SU-DHL-6 (cell line): Measurements from ENCODE around the gene ST3GAL3.

Source experiments
- H2AFZ ChIP-seq: fragments of 200-600 bp; sonication (generic); 2 replicates; pipeline ENCODE4 v1.6.1; 2014; ENCODE audit warnings: low read depth, mild to moderate bottlenecking, moderate library complexity, mixed read lengths, antibody characterized with exemption, low read length; ENCODE audit not compliant: severe bottlenecking
- H3F3A ChIP-seq: fragments of 200-600 bp; shearing (Covaris generic); 2 replicates; pipeline ENCODE4 v1.6.0; 2016; ENCODE audit warnings: antibody characterized with exemption, mild to moderate bottlenecking; ENCODE audit not compliant: insufficient read depth
- H3K27ac ChIP-seq: fragments of 200-600 bp; sonication (generic); 2 replicates; pipeline ENCODE4 v1.5.1; 2016; ENCODE audit warnings: low read depth, mild to moderate bottlenecking, low read length, moderate library complexity, mixed read lengths
- H3K27me3 ChIP-seq: fragments of 200-600 bp; sonication (generic), shearing (Covaris generic); 2 replicates; pipeline ENCODE4 v1.6.0; 2014; ENCODE audit warnings: mild to moderate bottlenecking, low read length
- H3K36me3 ChIP-seq: fragments of 200-600 bp; sonication (generic); 2 replicates; pipeline ENCODE4 v1.6.1; 2014; ENCODE audit warnings: mild to moderate bottlenecking, low read length, mixed read lengths
- H3K4me2 ChIP-seq: fragments of 300-600, 200-600 bp; shearing (Covaris generic), sonication (generic); 2 replicates; pipeline ENCODE4 v1.6.0; 2014; ENCODE audit warnings: low read length, low read depth, mild to moderate bottlenecking; ENCODE audit not compliant: poor library complexity, severe bottlenecking
- H3K4me3 ChIP-seq: fragments of 200-600 bp; sonication (generic); 2 replicates; pipeline ENCODE4 v1.5.1; 2014; ENCODE audit warnings: antibody characterized with exemption, low read length, mild to moderate bottlenecking, mixed read lengths; ENCODE audit not compliant: insufficient read depth, poor library complexity, severe bottlenecking
- H3K79me2 ChIP-seq: fragments of 200-600 bp; sonication (generic); 2 replicates; pipeline ENCODE4 v1.6.1; 2014; ENCODE audit warnings: mild to moderate bottlenecking, low read length, moderate library complexity; ENCODE audit not compliant: insufficient read depth
- H3K9ac ChIP-seq: fragments of 200-600 bp; sonication (generic); 2 replicates; pipeline ENCODE4 v1.7.0; 2014; ENCODE audit warnings: mild to moderate bottlenecking, low read length
- H3K9me2 ChIP-seq: fragments of 200-600 bp; sonication (generic); replicated peaks from 2 replicates; pipeline ENCODE4 v1.6.1; 2014; ENCODE audit warnings: low read length; ENCODE audit not compliant: insufficient read depth
- H3K9me3 ChIP-seq: fragments of 200-600 bp; sonication (generic); 2 replicates; pipeline ENCODE4 v1.6.1; 2014; ENCODE audit warnings: low read length, mixed read lengths; ENCODE audit not compliant: insufficient read depth
- H4K20me1 ChIP-seq: fragments of 200-600 bp; sonication (generic); 2 replicates; pipeline ENCODE4 v1.6.1; 2014; ENCODE audit warnings: low read depth, mild to moderate bottlenecking, antibody characterized with exemption, low read length, moderate library complexity, mixed read lengths
- CTCF ChIP-seq: fragments of 200-600 bp; sonication (generic); IDR thresholded peaks from one replicate; pipeline ENCODE4 v1.5.1; 2017; ENCODE audit warnings: antibody characterized with exemption, mild to moderate bottlenecking, low read length, moderate library complexity; ENCODE audit not compliant: insufficient read depth, poor library complexity, severe bottlenecking
- EZH2phosphoT487 ChIP-seq: fragments of 200-600 bp; sonication (generic), shearing (Covaris generic); conservative IDR thresholded peaks from 2 replicates; pipeline ENCODE4 v1.6.1; 2018; ENCODE audit warnings: mild to moderate bottlenecking, antibody characterized with exemption, low read length, moderate library complexity, mixed read lengths

Gene ST3GAL3

DNA sequence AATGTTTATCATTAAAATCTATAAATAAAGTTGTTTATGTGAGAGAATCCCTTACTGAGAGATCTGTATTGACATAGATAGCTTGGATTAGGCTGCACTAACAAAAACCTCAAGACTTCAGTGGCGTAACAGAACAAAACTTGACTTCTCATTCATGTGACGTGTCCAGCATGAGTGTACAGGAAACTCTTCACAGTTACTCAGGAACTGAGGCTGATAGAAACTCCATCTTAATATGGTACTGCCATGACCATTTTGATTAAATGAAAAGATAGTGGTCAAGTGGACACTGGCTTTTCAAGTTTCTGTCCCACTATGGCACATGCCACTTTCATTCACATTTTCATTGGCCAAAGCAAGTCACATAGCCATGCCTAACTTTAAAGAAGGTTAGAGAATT, 3.7 kb downstream of the ST3GAL3 start:
- H3F3A ChIP-seq, result 0 out of 2 replicates have a peak, but pooled peaks cover 1% of the 10 kb centered on the region
- no peak for TF ChIP-seq CTCF
- no peak for TF ChIP-seq EZH2phosphoT487
- no peaks in the 10 kb centered on the region for H3K27me3 ChIP-seq
- no peak overlapping the region for H2AFZ ChIP-seq
- no peak overlapping the region for H3K9ac ChIP-seq
- peaks cover 58% of the 10 kb centered on the region for H3K79me2 ChIP-seq
- H4K20me1 ChIP-seq, result no peaks in the 10 kb centered on the region
- no peaks in the 10 kb centered on the region for H3K9me2 ChIP-seq
- H3K4me2 ChIP-seq, result no peak overlapping the region
- no peaks in the 10 kb centered on the region for H3K36me3 ChIP-seq
- no peak overlapping the region for H3K27ac ChIP-seq
- H3K9me3 ChIP-seq, result no peaks in the 10 kb centered on the region
- no peak overlapping the region for H3K4me3 ChIP-seq

- Histone ChIP-seq H3K4me3 (no peak overlapping the region), H3K27ac (no peak overlapping the region), H3K9me3 (no peaks in the 10 kb centered on the region), H3K79me2 (peaks cover 58% of the 10 kb centered on the region), H3K9me2 (no peaks in the 10 kb centered on the region), H4K20me1 (no peaks in the 10 kb centered on the region), H3K9ac (no peak overlapping the region), H3F3A (no peaks in the 10 kb centered on the region), H3K27me3 (no peaks in the 10 kb centered on the region), H3K36me3 (no peaks in the 10 kb centered on the region), H2AFZ (no peak overlapping the region), H3K4me2 (peak overlapping the region; percentile 8)
- TF ChIP-seq EZH2phosphoT487 (no peak), CTCF (no peak)
Observed at GRCh38 chr1:43711524-43712386, 4.4 kb downstream of the ST3GAL3 start.

DNA sequence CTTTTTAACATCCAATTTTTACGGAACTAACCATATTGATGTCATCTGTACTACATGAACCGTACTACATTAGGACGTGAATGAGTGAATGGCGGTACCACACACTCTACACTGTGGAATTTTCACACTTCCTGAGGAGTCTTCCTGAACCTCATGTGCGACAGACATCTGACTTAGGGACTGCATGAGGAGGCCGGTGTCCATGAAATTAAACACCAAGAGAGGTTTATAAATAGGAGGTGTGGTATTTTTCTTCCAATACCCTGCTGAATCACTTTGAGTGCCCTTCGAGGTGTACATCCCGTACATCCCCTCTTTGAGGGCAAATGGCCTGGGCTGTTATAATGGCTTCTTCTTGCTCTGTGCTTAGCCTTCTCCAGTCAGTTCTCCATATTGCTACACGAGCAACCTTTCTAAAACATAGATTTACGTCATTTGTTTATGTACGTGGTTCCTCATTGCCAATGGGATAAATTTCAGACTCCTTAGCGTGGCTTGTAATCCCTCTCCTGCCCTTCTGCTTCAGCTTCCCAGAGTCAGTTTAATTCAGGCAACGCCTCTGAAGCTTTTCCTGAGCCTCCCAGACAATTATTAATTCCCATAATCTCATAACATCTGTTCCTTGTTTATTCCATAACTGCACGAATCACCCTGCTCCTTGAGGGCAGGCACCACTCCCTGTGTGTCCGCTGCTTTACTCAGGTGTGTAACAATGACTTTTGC, 9.4 kb downstream of the ST3GAL3 start:
- H3K9ac ChIP-seq, result no peak overlapping the region
- no peak overlapping the region for H2AFZ ChIP-seq
- H3K79me2 ChIP-seq, result peaks cover 32% of the 10 kb centered on the region

More for the DNA sequence above, 9.4 kb downstream of the ST3GAL3 start:
- no peak overlapping the region for H3K4me2 ChIP-seq
- H3K27ac ChIP-seq, result no peak overlapping the region
- no peaks in the 10 kb centered on the region for H3F3A ChIP-seq
- no peaks in the 10 kb centered on the region for H3K27me3 ChIP-seq
- no peaks in the 10 kb centered on the region for H3K9me3 ChIP-seq
- no peak for TF ChIP-seq EZH2phosphoT487
- no peak for TF ChIP-seq CTCF
- H4K20me1 ChIP-seq, result no peaks in the 10 kb centered on the region
- no peaks in the 10 kb centered on the region for H3K9me2 ChIP-seq
- no peaks in the 10 kb centered on the region for H3K36me3 ChIP-seq
- no peak overlapping the region for H3K4me3 ChIP-seq
